ENCODE results near the gene TMEM132D. TPM values are rescaled to one million over a fixed set of nuclear protein-coding genes. Genes with fewer than 3 reads are reported as not detected.

TMEM132D gene
- total and polyA plus RNA-seq, 2 of the 8 experiments (the other 6 are each of a cell fraction or from before 2014, with no cell fraction given) = 3.5 to 10.1 TPM

DNA sequence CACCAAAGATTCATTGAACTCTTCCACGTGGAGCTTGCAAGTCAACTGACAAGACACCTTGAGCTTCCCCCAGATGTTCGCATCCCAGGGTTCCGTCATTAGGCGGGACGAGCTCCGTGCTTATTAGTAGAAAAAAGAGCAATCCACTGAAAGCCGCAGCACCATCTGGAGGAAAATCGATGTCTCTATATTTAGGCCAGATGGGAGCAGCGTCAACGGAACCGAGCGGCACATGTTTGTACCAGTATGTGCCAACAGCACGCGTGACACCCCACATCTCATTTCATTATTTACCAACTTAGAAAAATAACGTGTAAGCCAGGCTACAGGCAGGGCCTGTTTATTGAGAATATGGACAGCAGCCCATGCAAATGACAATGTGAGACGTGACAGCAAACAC lies 45.8 kb upstream of the TMEM132D start (continued):
- TF ChIP-seq YY1 (IDR thresholded peaks at IDR 0.05; ENCODE audit: low read depth, low read length) = no peak

Measured in H1 (cell line).